GM21786 (cell line): ENCODE results near the gene SPINT4.
"Not testable (repeated sequence)": the region's sequence is repeated elsewhere in the genome, so short reads cannot be mapped to it uniquely, and the experiment has no call there.

ENCODE experiments used
- ATAC-seq: cut with Tn5 transposase; IDR thresholded peaks from one replicate; pipeline ENCODE4 v1.9.1; 2021; ENCODE audit not compliant: unreplicated experiment

The SPINT4 gene

DNA sequence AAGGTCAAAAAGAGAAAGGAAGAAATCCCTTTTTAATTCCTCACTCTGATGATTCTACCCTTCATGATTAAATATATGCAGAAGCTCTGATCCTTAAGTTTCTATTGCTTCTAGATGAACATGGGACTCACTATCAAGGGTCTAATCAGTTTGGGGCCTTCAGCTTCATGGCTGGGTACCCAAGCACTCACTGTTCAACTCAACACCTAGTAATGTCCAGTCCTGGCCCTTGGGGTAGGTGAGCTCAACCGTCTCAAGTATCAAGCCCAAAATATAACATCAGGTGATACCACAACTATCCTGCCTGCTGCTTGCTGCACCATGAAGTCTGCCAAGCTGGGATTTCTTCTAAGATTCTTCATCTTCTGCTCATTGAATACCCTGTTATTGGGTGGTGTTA is at the start of gene SPINT4:
Gene SPINT4, plus strand, starts transcription at position 301 of the 400 bp plus-strand sequence. Its CDS starts 21 bp downstream, at position 322.
- ATAC-seq, result no peak

DNA sequence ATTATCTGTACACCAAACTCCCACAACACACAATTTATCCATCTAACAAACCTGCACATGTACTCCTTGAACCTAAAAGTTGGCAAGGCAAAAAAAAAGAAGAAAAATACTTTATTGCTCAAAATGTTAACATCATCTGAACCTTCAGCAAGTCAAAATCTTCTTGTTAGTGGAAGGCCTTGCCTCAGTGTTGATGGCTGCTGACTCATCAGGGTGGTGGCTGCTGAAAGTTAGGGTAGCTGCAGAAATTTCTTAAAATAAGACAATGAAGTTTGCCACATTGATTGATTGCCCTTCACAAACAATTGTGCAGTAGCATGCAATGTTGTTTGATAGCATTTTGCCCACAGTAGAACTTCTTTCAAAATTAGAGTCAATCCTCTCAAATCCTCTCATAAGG is 49.4 kb upstream of the SPINT4 start:
- ATAC-seq, result no peak

- no peak for ATAC-seq
Measured at GRCh38 chr20:45679650-45680049, 42.5 kb upstream of the SPINT4 start.

- no peak for ATAC-seq
Measured at GRCh38 chr20:45685896-45686295, 36.3 kb upstream of the SPINT4 start.

GRCh38 chr20:45693346-45693745 is 28.8 kb upstream of the SPINT4 start:
- not testable (repeated sequence) for ATAC-seq

GRCh38 chr20:45695496-45695895 is 26.7 kb upstream of the SPINT4 start:
- ATAC-seq, result no peak

- no peak for ATAC-seq
Measured at GRCh38 chr20:45701104-45701503, 21.0 kb upstream of the SPINT4 start.

GRCh38 chr20:45701873-45702272 is 20.3 kb upstream of the SPINT4 start, which contains the start of gene WFDC13:
Gene WFDC13 (plus strand): TSS chr20:45702038. CDS start chr20:45702124, 86 bp downstream.
- ATAC-seq, result no peak

DNA sequence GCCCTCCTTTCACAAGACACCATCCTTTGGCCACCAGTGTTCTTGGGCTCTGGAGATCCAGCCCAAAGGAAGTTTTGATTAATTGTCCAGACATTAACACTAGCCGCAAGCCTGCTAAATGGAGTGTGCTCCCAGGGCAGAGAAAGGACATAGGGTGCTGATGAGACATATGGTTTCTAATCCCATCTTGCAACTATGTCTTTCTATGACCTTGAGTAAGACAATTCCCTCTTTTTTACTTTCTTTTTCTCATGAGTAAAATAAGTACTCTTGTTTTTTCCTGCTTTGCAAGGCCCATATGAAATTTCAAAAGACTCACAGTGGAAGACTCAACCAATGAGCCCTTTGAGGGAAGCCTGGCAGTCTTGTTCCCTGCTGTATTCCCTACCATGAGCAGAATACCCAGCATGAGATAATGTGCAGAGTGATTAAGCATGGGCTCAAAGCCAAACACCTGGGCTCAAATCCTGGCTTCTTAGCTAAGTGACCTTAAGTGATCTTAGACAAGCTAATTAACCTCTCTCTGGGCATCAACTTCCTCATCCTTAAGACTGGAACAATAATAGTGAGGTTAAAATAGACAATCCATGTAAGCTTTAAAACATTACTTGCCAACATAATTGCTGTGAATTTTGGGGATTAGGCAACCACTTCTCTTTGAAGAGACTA is 17.0 kb upstream of the SPINT4 start, which contains the start of gene WFDC10B:
Gene WFDC10B, minus strand, starts transcription at position 51 of the 669 bp plus-strand sequence. CDS start 19,027 bp downstream, outside the sequence.
- no peak for ATAC-seq

DNA sequence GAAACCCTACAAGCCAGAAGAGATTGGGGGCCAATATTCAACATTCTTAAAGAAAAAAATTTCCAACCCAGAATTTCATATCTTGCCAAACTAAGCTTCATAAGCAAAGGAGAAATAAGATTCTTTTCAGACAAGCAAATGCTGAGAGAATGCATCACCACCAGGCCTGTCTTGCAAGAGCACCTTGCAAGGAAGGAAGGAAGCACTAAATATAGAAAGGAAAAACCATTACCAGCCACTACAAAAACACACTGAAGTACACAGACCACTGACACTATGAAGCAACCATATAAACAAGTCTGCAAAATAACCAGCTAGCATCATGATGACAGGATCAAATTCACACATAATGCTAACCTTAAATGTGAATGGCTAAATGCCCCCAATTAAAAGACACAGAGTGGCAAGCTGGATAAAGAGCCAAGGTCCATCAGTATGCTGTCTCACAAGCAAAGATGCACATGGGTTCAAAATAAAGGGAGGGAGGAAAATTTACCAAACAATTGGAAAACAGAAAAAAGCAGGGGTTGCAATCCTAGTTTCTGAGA is 5.9 kb upstream of the SPINT4 start:
- ATAC-seq, result not testable (repeated sequence)

- no peak for ATAC-seq
Measured at GRCh38 chr20:45725134-45725533, 3.0 kb downstream of the SPINT4 start.

DNA sequence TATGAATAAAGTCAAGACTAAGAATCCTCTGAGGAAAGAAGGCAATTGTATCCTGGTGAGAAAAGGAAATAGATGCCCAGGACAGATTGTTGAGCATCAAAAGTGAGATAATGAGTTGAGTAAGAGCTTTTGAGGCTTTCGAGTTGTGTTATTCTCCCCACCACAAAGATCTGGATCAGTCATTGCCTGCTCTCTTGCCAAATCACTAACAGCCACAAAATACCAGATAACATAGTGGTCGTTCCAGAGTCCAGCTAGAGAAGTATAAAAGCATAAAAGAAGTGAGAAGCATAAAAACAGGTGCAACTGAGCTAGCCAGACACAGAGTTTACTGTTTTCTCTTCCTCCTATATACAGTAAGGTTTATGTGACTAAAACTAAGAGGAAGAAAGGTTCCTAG is 4.9 kb downstream of the SPINT4 start:
- no peak for ATAC-seq

DNA sequence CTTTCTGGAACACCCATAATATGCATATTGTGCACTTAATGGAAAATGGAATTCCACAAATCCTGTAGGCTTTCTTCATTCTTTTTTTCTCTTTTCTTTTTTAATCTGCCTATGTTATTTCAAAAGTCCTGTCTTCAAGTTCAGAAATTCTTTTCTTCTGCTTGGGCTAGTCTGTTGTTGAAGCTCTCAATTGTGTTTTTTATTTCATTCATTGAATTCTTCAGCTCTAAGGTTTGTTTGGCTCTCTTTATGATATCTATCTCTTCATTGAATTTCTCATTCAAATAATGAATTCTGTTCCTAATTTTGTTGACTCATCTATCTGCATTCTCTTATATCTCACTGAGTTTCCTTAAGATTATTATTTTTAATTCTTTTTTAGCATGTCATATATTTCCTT is 10.1 kb downstream of the SPINT4 start:
- ATAC-seq, result no peak

GRCh38 chr20:45735552-45735951 is 13.4 kb downstream of the SPINT4 start:
- no peak for ATAC-seq

GRCh38 chr20:45735988-45736387 is 13.8 kb downstream of the SPINT4 start:
- no peak for ATAC-seq

GRCh38 chr20:45742596-45742995 is 20.4 kb downstream of the SPINT4 start:
- no peak for ATAC-seq

DNA sequence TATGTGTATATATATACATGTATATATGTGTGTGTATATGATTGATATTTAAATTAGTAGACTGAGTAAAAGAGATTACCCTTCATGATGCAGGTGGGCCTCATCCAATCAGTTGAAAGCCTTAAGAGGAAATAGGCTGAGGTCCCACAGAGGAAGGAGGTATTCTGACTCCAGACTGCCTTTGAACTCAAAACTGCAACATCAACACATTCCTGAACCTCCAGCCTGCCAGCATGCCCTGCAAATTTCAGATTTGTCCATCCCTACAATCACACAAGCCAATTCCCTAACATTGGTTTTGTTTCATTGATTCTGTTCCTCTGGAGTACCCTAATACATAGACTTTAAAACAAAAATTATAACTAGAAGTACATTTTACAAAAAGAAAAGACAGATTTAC is 22.9 kb downstream of the SPINT4 start:
- no peak for ATAC-seq

GRCh38 chr20:45751721-45752120 is 29.6 kb downstream of the SPINT4 start:
- ATAC-seq, result no peak

- ATAC-seq, result no peak
Measured at GRCh38 chr20:45752746-45753145, 30.6 kb downstream of the SPINT4 start.

DNA sequence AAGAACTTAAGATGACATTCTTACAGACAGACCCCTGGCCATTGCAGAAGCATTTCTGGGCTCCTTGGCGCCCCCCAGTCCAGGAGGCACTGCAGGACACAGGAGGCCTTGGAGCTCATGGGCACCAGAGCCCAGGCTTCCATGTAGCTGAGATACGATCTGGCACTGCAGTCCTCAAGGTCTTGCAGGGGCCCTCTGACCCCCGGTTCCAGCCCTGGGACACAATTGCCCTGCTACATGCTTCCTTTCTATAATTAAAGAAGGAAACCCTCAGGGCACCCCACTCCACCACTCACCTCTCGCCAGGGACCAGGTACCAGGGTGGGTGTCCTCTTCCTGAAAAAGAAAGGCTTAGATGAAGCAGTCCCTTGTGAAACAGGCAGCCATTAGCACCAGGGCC is 35.9 kb downstream of the SPINT4 start:
- no peak for ATAC-seq

GRCh38 chr20:45759921-45760320 is 37.8 kb downstream of the SPINT4 start:
- ATAC-seq, result not testable (repeated sequence)

- ATAC-seq, result not testable (repeated sequence)
Measured at GRCh38 chr20:45761966-45762365, 39.8 kb downstream of the SPINT4 start.
